Type B pancreatic cell (in vitro differentiated cells): Measurements from ENCODE around the gene DDX56. TPM values are rescaled to one million over a fixed set of nuclear protein-coding genes. Genes with fewer than 3 reads are reported as not detected.
"Not testable (repeated sequence)": the region's sequence is repeated elsewhere in the genome, so short reads cannot be mapped to it uniquely, and the experiment has no call there.

Experiments used
- DNase-seq: peaks from one replicate; pipeline ENCODE4 v3.0.0; 2021; ENCODE audit warnings: mixed read lengths; ENCODE audit not compliant: unreplicated experiment; ENCODE audit errors: extremely low spot score
- H3K27ac Mint-ChIP-seq: 2 replicates; pipeline ENCODE4 v1.8.0; 2021; ENCODE audit warnings: mild to moderate bottlenecking, mixed read lengths
- H3K27me3 Mint-ChIP-seq: 2 replicates; pipeline ENCODE4 v1.8.0; 2021; ENCODE audit warnings: mixed read lengths
- H3K36me3 Mint-ChIP-seq: 2 replicates; pipeline ENCODE4 v1.8.0; 2021; ENCODE audit warnings: mixed read lengths
- H3K4me1 Mint-ChIP-seq: one replicate; pipeline ENCODE4 v1.8.0; 2021; ENCODE audit warnings: mixed read lengths; ENCODE audit not compliant: unreplicated experiment
- H3K4me3 Mint-ChIP-seq: 2 replicates; pipeline ENCODE4 v1.8.0; 2021; ENCODE audit warnings: mild to moderate bottlenecking, mixed read lengths
- H3K9me3 Mint-ChIP-seq: 2 replicates; pipeline ENCODE4 v1.8.0; 2021; ENCODE audit warnings: mixed read lengths
- total RNA-seq: library from RNA; stranded (reverse); gene quantifications from 2 replicates; pipeline ENCODE4 v1.2.1, GENCODE V29; 2021; ENCODE audit warnings: low replicate concordance
- TF ChIP-seq, protein P1 (sequence below): fragments of 200-600 bp; sonication (generic); conservative IDR thresholded peaks from 2 replicates; pipeline ENCODE4 v1.5.0; 2021; ENCODE audit warnings: antibody characterized with exemption, mild to moderate bottlenecking

The DDX56 gene
- total RNA-seq, 1 donor from 2014 or later: 100 TPM

DNA sequence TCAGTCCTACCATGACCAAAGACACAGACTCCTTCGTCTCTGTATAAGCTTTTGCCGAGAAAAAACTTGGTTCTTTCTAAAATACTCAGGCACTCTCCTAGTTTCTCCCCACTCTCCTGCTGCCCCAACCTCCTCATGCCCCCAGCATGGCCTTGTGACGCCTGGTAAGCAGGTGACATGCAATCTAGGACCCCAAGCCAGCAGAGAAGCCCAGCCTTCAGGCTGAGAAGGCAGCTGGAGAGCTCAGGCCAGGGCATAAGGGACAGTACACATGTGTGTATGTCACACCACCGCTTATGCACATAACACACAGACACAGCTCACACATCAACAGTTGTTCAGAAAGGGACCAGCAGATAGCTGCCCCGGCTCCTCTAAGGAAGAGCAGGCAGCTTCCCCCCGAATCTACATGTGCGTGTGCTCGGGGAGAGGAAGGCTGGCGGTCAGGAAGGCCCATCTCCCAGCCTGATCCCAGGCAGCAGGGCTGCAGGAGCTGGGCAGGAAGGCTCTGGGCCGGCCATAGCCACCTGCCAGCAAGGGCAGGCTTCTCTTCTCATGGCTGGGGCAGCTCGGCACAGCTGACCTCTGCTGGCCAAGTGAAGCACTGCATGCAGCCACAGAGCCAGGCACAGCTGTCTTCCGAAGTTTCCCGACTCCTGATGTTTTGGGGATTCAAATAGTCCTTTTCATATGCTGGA, 8.5 kb downstream of the DDX56 start:
- no peak for DNase-seq
- no peaks in the 10 kb centered on the region for H3K4me1 Mint-ChIP-seq

DNA sequence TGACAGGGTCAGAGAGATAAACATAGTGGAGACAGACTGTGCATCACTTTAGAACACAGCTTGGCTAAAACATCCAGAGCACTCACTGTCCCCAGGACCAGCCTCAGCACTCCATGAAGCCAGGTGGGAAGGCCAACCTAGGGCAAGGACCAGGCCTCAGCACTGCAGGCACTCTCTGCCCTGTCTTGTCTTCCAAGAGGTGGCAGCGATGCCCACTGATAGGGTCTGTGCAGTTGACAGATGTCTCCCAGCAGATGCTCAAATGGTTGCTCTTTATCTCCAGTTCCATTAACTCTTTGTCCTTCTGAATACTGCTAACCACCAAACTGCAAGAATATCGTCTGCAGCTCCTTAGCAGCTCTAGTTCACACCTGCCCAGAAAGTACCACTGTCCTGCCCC, 9.1 kb downstream of the DDX56 start:
- H3K9me3 Mint-ChIP-seq: no peaks in the 10 kb centered on the region
- no peak for DNase-seq
- H3K36me3 Mint-ChIP-seq: peaks cover 14% of the 10 kb centered on the region
- no peak overlapping the region for H3K27ac Mint-ChIP-seq
- H3K27me3 Mint-ChIP-seq: no peaks in the 10 kb centered on the region
- H3K4me3 Mint-ChIP-seq: no peak overlapping the region
- no peaks in the 10 kb centered on the region for H3K4me1 Mint-ChIP-seq
- TF ChIP-seq, protein P1, sequence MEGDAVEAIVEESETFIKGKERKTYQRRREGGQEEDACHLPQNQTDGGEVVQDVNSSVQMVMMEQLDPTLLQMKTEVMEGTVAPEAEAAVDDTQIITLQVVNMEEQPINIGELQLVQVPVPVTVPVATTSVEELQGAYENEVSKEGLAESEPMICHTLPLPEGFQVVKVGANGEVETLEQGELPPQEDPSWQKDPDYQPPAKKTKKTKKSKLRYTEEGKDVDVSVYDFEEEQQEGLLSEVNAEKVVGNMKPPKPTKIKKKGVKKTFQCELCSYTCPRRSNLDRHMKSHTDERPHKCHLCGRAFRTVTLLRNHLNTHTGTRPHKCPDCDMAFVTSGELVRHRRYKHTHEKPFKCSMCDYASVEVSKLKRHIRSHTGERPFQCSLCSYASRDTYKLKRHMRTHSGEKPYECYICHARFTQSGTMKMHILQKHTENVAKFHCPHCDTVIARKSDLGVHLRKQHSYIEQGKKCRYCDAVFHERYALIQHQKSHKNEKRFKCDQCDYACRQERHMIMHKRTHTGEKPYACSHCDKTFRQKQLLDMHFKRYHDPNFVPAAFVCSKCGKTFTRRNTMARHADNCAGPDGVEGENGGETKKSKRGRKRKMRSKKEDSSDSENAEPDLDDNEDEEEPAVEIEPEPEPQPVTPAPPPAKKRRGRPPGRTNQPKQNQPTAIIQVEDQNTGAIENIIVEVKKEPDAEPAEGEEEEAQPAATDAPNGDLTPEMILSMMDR: no peak

More for the DNA sequence above, 8.5 kb downstream of the DDX56 start:
- Mint-ChIP-seq H3K36me3 (peaks cover 17% of the 10 kb centered on the region), H3K4me3 (no peak overlapping the region), H3K27ac (peak overlapping the region; percentile 70), H3K27me3 (no peaks in the 10 kb centered on the region), H3K9me3 (no peaks in the 10 kb centered on the region)
- TF ChIP-seq, protein P1: peak; percentile 94

DNA sequence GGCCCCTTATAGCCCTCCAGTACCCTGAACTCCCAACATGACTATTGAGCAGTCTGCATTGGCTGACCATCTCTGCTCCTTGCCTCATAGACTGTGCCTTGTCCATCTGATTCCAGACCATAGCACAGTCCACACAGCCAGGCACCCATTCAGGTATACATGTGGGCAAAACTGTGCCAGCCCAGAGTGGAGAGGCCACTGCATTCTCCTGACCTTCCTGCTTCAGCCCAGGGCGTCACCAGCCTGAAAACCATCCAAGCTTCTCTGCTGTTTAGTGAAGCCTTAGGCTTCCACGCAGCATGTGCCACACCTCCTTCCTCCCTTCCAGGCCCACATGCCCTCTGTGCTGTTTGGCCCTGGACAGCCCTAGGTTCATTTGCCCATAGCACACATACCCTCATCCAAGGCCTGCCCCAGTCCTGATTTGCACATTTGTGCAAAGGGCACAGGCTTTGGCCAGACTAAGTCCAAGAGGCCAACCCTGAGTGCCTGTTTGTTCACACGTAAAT, 10.5 kb downstream of the DDX56 start:
- H3K9me3 Mint-ChIP-seq: no peaks in the 10 kb centered on the region
- H3K27ac Mint-ChIP-seq: peak overlapping the region; percentile 55
- peaks cover 3% of the 10 kb centered on the region for H3K27me3 Mint-ChIP-seq
- no peaks in the 10 kb centered on the region for H3K4me1 Mint-ChIP-seq
- no peak for DNase-seq
- TF ChIP-seq, protein P1: no peak
- no peak overlapping the region for H3K4me3 Mint-ChIP-seq
- peaks cover 7% of the 10 kb centered on the region for H3K36me3 Mint-ChIP-seq

DNA sequence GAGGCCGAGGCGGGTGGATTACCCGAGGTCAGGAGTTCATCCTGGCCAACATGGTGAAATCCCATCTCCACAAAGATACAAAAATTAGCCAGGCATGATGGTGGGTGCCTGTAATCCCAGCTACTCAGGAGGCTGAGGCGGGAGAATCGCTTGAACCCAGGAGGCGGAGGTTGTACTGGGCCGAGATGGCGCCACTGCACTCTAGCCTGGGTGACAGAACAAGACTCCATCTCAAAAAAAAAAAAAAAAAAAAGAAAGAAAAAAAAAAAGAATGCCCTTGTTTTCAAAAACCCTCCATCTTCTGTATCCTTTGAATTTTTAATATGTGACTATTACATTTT, 11.1 kb downstream of the DDX56 start:
- not testable (repeated sequence) for H3K4me3 Mint-ChIP-seq, H3K9me3 Mint-ChIP-seq, H3K27me3 Mint-ChIP-seq, H3K4me1 Mint-ChIP-seq, DNase-seq, H3K36me3 Mint-ChIP-seq
- peak overlapping the region; percentile 51 for H3K27ac Mint-ChIP-seq

DNA sequence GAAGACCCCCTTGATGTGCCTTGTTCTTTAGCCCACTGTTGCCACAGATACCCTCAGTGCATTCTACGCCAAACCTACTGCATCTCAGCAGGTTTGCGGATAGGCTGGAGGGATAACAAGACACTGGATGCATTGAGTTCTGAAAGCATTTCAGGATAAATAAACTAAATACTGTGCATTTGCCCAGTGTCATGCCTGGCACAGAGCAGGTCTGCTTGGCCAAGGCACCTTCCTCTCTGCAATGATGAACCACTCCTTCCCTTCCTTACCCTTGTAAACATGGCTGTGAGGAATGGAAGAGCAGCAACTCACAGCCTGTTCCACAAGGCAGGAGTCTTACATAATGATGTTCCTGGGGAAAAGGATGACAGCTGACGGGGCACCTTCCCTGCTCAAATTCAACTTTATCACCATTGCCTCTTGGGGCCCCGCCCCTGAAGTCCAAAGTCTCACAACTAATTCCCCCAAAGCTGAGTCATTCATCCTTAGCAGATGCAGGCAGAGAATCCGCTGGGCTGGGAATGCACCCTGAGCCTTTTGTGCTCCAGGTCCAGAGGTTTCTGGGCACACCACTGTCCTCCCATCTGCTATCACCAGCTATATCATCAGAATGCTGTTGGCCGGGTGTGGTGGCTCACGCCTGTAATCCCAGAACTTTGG, 11.6 kb downstream of the DDX56 start:
- Mint-ChIP-seq H3K27me3 (peaks cover 3% of the 10 kb centered on the region), H3K36me3 (peaks cover 3% of the 10 kb centered on the region), H3K4me1 (no peaks in the 10 kb centered on the region), H3K4me3 (no peak overlapping the region), H3K27ac (peak overlapping the region; percentile 51), H3K9me3 (no peaks in the 10 kb centered on the region)
- TF ChIP-seq, protein P1: no peak
- DNase-seq: no peak

DNA sequence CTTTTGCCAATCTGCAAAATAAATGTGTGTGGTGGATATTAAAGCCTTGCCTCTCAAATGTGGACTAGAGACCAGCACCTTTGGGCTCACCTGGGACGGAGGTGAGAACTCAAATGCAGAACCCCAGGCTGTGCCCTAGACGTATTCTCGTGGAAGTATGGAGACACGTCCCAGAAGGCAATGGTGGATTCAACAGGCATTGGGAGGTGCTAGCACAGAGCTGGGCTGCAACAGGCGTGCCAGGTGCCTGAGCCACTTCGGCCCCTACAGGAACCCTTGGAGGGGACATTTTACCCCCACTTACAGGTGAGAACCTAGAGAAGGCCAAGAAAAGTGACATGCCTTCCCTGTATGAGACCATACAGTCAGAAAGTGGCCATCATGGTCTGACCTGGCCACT, 12.2 kb downstream of the DDX56 start:
- H3K27me3 Mint-ChIP-seq: peaks cover 3% of the 10 kb centered on the region
- H3K36me3 Mint-ChIP-seq: peaks cover 3% of the 10 kb centered on the region
- no peaks in the 10 kb centered on the region for H3K4me1 Mint-ChIP-seq
- H3K27ac Mint-ChIP-seq: no peak overlapping the region
- H3K4me3 Mint-ChIP-seq: no peak overlapping the region
- no peaks in the 10 kb centered on the region for H3K9me3 Mint-ChIP-seq
- TF ChIP-seq, protein P1: no peak
- no peak for DNase-seq
